ENCODE data around the gene SEC14L5.
"Not testable (repeated sequence)": the region's sequence is repeated elsewhere in the genome, so short reads cannot be mapped to it uniquely, and the experiment has no call there.

The SEC14L5 gene

DNA sequence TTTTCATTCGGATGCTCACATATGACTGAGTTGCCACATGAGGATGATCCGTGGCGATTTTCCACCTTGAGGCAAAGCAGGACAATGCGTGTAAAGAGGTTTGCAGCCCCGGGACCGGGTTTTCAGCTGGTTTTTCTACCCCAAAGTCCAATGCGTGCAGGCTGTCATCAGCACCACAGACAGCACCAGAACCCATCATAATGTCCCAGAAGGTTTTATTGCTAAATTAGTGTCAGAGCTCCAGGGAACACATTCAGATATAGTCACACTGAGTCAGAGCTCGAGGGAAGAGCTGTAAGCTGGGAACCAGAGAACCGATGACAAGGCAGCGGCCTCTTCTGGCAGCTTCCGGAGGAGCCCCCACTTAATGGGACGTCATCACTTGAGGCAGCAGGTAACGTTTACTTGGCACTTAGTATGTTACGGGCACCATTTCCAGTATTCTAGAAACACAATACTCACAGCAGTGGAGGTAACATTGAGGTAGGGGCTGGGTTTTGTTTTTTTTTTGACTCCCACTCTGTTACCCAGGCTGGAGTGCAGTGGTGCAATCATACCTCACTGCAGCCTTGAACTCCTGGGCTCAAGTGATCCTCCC lies 84.5 kb downstream of the SEC14L5 start:
- DNase-seq = no peak

DNA sequence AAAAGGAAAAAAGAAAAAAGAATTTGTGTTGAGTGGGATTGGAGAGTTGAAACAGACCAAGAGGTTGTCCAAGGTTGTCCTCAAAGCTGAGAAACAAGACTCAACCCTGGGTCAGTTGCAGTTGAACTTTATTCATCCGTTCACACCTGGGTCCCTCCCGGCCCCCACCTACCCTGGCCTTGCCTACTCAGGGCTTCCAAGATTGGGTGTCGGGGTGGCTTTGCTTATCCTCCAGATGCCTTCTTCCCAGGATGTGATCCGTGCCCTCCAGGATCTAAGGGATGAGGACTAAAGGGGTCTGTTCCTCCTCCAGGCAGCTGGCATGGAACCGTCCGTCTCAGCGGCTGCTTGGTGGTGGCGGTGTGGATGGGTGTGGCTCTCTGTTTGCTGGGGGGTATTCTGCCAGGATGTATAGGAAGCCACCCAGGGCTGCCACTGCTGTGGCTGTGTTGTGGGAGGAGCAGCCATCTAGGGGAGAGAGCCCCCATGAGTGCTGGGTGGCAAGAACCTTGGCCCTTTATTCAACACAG lies 85.9 kb downstream of the SEC14L5 start:
- no peak for DNase-seq

GRCh38 chr16:5044581-5044980 lies 86.5 kb downstream of the SEC14L5 start:
- not testable (repeated sequence) for DNase-seq

GRCh38 chr16:5045499-5046115 lies 87.5 kb downstream of the SEC14L5 start:
- no peak for DNase-seq

- DNase-seq = no peak
Observed at GRCh38 chr16:5046914-5047313, 88.8 kb downstream of the SEC14L5 start.

- DNase-seq = no peak
Observed at GRCh38 chr16:5054876-5055865, 97.0 kb downstream of the SEC14L5 start.

DNA sequence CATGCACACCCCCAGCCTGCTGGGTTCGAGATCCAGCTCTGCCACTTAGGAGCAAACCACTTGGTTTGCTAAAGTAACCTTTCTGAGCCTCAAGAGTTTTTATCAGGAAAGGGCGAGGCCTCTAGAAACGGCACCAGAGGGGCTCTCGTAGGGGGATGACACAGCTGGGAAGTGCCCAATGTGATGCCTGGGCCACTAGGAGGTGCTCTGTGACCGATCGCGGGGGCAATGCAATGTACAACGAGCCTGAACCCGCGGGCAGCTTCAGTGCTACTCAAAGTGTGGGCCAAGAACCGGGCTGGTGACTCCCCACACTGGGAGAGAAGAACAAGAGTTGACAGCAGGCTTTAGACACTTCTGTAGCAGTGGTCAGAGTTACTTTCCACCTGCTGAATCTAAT lies 98.2 kb downstream of the SEC14L5 start:
- DNase-seq = peak; percentile 57

DNA sequence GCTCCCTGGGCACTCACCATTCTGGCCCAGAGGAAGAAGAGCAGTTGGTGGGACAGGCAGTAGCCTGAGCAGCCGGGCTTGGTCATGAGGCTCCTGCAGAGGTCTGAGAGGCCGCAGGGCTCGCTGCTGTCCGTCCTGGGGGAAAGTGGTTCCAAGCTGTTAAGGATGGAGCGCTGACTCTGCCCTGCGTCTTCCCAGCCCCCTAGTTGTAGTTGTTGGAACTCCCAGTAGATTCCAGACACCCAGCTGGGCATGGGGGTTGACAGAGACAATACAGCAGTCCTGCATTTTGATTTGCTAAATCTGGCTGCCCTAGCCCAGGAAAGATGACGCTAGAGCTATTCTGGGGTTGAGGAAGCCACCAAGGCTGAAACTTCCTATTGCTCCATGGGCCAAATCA lies 100.3 kb downstream of the SEC14L5 start:
- DNase-seq = no peak

GRCh38 chr16:5059386-5060072 lies 101.4 kb downstream of the SEC14L5 start:
- no peak for DNase-seq

DNA sequence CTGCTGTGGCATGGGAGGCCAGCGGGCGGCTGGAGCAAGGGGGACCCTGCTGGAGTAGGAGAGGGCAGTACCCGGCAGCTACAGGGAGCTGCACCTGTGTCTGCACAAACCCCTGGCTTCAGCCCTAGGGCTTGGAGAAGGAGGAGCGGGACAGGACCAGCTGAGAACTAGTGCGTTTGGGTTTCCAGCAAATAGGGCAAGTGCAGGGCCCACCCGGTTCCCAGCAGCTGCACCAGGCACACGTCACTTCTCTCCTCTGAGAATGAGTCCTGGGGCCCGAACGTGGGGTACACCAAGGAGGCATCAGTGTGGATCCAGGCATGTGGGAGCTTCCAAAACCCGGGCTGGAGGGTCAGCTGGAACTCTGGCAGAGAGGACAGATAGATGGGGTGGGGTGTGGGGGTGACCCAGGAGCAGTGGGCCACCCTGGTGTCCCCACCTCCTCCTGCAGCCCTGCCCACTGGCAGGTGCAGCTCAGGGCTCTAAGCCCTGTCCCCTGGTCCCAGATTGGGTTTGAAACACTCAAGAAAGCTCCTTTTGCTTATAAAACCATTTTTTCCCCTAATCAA lies 102.0 kb downstream of the SEC14L5 start:
- DNase-seq = no peak

GRCh38 chr16:5062051-5062450 lies 103.9 kb downstream of the SEC14L5 start:
- DNase-seq = no peak

GRCh38 chr16:5062790-5063765 lies 104.9 kb downstream of the SEC14L5 start:
- no peak for DNase-seq

DNA sequence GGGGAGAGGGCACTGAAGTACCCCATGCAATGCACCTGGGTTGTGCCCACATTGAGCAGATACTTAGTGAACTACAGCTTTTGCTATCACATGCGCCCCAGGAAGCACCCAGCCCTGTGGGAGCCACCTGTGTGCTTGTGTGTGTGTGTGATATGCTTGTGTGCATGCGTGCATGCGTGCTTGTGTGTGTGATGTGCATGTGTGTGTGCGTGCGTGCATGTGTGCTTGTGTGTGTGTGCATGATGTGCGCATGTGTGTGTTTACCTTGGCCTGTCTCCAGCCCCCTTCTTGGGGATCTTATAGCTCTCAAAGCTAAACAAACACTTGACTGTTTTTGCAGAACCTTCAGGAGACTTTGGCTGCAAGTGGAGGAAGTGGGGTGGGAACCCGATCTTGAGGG lies 106.8 kb downstream of the SEC14L5 start:
- DNase-seq = no peak

DNA sequence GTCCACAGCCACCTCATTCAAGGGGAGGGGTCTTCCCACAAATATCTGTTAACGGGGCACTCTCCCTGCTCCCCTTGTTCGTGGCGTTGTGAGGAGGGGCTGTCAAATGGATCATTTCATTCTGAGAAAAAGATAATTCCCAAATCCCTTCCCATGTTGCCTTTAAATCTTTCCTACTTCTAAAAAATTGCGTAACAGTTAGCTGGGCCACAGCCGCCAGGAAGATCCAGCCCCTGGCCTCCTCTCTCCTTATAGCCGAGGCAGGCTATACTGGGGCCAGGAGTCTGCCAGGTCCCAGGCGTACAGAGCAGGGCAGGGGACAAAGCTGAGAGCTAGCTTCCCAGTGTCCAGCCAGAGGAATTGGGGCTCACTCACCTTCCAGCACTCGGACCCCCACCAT lies 107.2 kb downstream of the SEC14L5 start:
- no peak for DNase-seq

GRCh38 chr16:5065813-5066212 lies 107.7 kb downstream of the SEC14L5 start, which contains the start of gene C16orf89:
Gene C16orf89, minus strand, starts transcription at chr16:5065956. Its CDS starts 48 bp downstream, at chr16:5065908.
- no peak for DNase-seq

- DNase-seq = no peak
Observed at GRCh38 chr16:5066511-5066910, 108.4 kb downstream of the SEC14L5 start.

Measured in activated CD4-positive, alpha-beta T cell treated with anti-CD3 and anti-CD28 coated beads, Interleukin-10, Interleukin-2, amounts not matched to agents 100 ng/mL and 50 ng/mL, durations not matched to agents 16 hours and 8 hours (primary cell).